ENCODE results near the gene HARS1.
"Not testable (repeated sequence)": the region's sequence is repeated elsewhere in the genome, so short reads cannot be mapped to it uniquely, and the experiment has no call there.

Gene HARS1

GRCh38 chr5:140674211-140674610, 17.0 kb downstream of the HARS1 start:
- DNase-seq, result no peak

- DNase-seq, result no peak
These were observed 17.8 kb downstream of the HARS1 start, which contains the start of gene DND1 for GRCh38 chr5:140673187-140673976. TSS of gene DND1 (minus strand) at chr5:140673576. CDS start at chr5:140673542, 34 bp downstream.

GRCh38 chr5:140672455-140673186, 18.5 kb downstream of the HARS1 start:
- no peak for DNase-seq

GRCh38 chr5:140671472-140672125, 19.6 kb downstream of the HARS1 start:
- no peak for DNase-seq

- DNase-seq, result not testable (repeated sequence)
These were observed 20.1 kb downstream of the HARS1 start for GRCh38 chr5:140671035-140671434.

GRCh38 chr5:140664359-140665119, 26.6 kb downstream of the HARS1 start, which contains the start of gene WDR55:
TSS of gene WDR55 (plus strand) at chr5:140664904. CDS start at chr5:140664913, 9 bp downstream.
- DNase-seq, result peak; percentile 83

GRCh38 chr5:140664030-140664358, 27.2 kb downstream of the HARS1 start:
- no peak for DNase-seq

GRCh38 chr5:140660371-140660770, 30.8 kb downstream of the HARS1 start:
- not testable (repeated sequence) for DNase-seq

GRCh38 chr5:140658870-140659269, 32.3 kb downstream of the HARS1 start:
- DNase-seq, result no peak

- no peak for DNase-seq
These were observed 44.1 kb downstream of the HARS1 start for GRCh38 chr5:140647042-140647419.

GRCh38 chr5:140642718-140643117, 48.5 kb downstream of the HARS1 start:
- no peak for DNase-seq

- DNase-seq, result no peak
These were observed 49.5 kb downstream of the HARS1 start for GRCh38 chr5:140641716-140642115.

- DNase-seq, result peak; percentile 82
These were observed 51.8 kb downstream of the HARS1 start, which contains the start of gene TMCO6 for GRCh38 chr5:140639148-140639981. TSS of gene TMCO6 (plus strand) at chr5:140639451. CDS start at chr5:140639528, 77 bp downstream.

GRCh38 chr5:140638898-140639147, 52.3 kb downstream of the HARS1 start:
- DNase-seq, result not testable (repeated sequence)

GRCh38 chr5:140637371-140638100, 53.6 kb downstream of the HARS1 start:
- no peak for DNase-seq

- DNase-seq, result no peak
These were observed 55.6 kb downstream of the HARS1 start for GRCh38 chr5:140635291-140636257.

GRCh38 chr5:140634103-140634502, 57.1 kb downstream of the HARS1 start:
- DNase-seq, result no peak

GRCh38 chr5:140633501-140633900, 57.7 kb downstream of the HARS1 start:
- DNase-seq, result no peak

GRCh38 chr5:140633021-140633471, 58.1 kb downstream of the HARS1 start, which contains the start of gene CD14:
TSS of gene CD14 (minus strand) at chr5:140633175. CDS start at chr5:140633071, 104 bp downstream.
- no peak for DNase-seq
